Neural cell (in vitro differentiated cells): ENCODE measurements around the gene ANGPTL2.

Experiments
- CTCF ChIP-seq: fragments of 450-650 bp; IDR thresholded peaks from 2 replicates; pipeline ENCODE4 v1.5.1; 2014; ENCODE audit warnings: antibody characterized with exemption, mild to moderate bottlenecking, moderate library complexity; ENCODE audit not compliant: poor library complexity, severe bottlenecking
- EZH2 ChIP-seq: fragments of 200-600, 300-800 bp; shearing (Covaris generic), sonication (generic); IDR thresholded peaks from 2 replicates; pipeline ENCODE4 v1.6.1; 2014; ENCODE audit warnings: antibody characterized with exemption, low read length, borderline replicate concordance, mild to moderate bottlenecking; ENCODE audit not compliant: insufficient read depth, poor library complexity, severe bottlenecking
- POLR2AphosphoS5 ChIP-seq: IDR thresholded peaks from 2 replicates; pipeline ENCODE4 v1.6.1; 2012

DNA sequence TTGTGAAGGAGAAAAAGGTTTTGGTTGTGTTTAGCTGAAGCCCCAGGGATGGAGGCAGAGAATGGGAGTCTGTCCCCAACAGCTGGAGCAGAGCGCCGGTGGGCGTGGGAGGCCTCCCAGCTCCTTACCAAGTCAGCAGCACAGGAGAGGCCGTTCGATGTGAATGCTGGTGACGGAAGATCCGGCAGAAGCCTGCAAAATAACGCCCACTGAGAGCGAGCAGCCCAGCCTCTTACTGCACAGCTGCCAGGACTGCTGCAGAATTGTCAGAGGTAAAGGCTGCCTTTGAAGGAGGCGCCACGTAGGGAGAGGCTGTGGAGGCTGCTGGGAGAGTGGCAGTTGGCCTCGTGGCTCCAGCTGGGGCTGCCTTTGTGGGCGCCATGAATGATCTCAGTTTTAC lies 26.2 kb downstream of the ANGPTL2 start:
- no peak for TF ChIP-seq CTCF
- TF ChIP-seq POLR2AphosphoS5: no peak
- no peak for TF ChIP-seq EZH2
